ENCODE measurements around the gene R3HDM2.

- TF ChIP-seq CTCF (IDR thresholded peaks at IDR 0.05), result no peak
- no peak for TF ChIP-seq POLR2A (IDR thresholded peaks at IDR 0.05)
Observed at GRCh38 chr12:57230381-57231155, 200.3 kb downstream of the R3HDM2 start.
